A204.1 (cell line): ENCODE data around the gene GDF7.

ENCODE experiments used
- FAIRE-seq: peaks from 2 replicates; lab custom pipeline; 2012; peaks lifted over from hg19 to GRCh38; lab: Jason Lieb, UNC

Gene GDF7

GRCh38 chr2:20662308-20662937 is 4.5 kb upstream of the GDF7 start:
- no peak for FAIRE-seq

- no peak for FAIRE-seq
Measured at GRCh38 chr2:20663196-20664070, 3.5 kb upstream of the GDF7 start.

DNA sequence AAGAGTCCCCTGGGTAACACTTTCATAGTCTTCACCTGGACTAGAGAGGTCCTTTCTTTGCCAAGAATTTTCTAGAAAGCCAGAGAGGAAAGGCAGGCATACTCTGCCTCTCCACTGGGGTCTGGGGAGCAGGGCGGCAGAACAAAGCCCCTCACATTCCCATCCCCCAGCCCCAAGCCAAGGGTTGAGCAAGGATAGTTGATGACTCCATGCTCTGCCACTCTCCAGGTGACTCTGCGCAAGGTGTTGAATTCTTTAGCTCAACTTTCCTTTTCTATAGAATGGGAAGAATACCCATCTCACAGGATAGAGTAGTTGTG is 2.9 kb upstream of the GDF7 start:
- no peak for FAIRE-seq

- no peak for FAIRE-seq
Measured at GRCh38 chr2:20664431-20665242, 2.3 kb upstream of the GDF7 start.

DNA sequence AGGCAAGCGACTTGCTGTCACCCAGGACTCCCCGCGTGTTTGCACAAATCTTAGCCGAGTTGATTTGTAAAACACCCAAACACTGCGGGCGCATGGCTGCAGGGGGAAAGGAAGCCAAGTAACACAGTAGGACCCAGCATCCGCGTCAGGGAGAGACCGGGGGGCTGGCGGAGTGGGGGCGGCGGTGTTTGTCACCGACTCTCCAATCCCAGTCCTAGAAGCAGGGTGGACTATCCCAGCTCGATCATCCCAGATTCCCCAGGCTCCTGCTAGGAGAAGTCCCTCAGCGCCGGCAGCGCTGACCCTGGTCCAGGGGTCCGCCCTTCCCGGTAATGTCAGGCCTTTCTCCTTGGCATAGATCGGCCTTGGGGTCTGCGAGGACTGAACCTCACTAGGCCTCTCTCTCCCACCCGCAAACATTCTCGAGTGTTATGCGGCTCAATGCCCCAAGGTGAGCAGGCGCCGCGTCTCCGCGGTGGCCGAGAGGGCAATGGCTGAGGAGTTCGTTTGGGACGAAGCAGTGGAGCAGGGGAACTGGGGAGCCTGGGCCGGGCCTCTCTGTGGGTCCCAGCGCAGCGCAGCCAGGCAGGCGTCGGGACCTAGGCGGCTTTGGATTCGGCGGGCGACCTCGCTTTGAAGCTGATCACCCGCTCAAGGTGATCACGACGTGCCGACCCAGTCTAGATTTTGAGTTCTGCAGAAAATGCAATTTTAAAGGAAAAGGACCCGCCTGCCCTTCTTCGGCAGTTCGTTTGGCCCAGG is 1.5 kb upstream of the GDF7 start:
- no peak for FAIRE-seq

DNA sequence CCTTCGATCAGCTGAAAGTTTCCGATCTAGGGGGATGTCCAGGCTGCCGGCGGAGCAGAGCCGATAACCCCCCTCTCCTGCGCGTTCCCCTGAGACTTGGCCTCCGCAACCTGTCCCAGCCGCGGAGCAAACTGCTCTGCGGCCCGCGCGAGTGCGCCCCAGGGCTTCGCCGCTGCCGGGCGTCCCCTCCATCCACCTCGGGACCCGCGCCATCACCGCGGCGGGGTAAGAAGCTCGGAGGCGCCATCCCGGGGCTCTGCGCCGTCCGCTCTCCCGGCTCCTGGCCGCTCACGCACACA is 990 bp upstream of the GDF7 start:
- no peak for FAIRE-seq

DNA sequence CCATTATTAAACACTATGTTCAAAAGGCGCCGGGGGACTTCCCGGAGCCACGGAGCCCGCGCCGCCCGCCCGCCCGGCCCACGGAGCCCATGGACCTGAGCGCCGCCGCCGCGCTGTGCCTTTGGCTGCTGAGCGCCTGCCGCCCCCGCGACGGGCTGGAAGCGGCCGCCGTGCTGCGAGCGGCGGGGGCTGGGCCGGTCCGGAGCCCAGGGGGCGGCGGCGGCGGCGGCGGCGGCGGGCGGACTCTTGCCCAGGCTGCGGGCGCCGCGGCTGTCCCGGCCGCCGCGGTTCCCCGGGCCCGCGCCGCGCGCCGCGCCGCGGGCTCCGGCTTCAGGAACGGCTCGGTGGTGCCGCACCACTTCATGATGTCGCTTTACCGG is 197 bp downstream of the GDF7 start:
- no peak for FAIRE-seq

DNA sequence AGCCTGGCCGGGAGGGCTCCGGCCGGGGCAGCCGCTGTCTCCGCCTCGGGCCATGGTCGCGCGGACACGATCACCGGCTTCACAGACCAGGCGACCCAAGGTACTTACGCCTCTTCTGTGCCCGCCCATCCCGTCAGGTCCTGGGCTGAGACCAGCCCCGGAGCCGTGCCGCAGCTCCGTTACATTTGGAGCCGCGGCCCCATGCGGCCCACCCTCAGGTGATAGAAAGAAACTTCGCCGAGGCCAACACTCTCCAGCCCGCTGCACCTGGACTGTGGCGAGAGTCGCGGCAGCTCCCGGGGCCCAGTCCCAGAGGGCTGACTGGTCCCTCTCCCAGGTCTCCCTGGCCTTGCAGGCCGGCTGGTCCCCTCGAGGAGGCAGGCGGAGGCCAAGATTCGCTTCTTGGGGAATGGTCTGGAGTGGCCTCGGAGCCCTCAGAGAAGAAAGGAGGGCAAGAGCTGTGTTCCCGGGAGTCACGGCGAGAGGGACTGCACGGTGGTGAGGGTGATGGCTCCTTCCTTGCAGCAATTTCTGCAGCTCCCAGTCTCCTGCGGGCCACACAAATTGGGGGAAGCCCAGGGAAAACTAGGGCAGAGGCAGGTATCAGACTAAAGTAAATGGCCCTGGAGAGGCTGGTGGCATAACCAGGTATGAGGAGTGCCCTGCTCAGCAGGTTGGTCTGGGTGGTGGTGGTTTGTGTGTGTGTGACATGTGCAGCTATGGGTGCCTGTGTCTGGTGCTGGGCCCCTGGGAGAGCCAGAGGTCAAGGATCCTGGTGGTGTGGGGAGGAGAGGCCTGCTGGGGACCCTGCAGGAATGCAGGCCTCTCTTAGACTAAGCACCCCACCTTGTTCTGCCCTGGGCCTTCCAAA is 822 bp downstream of the GDF7 start:
- no peak for FAIRE-seq

GRCh38 chr2:20668451-20668850 is 1.5 kb downstream of the GDF7 start:
- no peak for FAIRE-seq

DNA sequence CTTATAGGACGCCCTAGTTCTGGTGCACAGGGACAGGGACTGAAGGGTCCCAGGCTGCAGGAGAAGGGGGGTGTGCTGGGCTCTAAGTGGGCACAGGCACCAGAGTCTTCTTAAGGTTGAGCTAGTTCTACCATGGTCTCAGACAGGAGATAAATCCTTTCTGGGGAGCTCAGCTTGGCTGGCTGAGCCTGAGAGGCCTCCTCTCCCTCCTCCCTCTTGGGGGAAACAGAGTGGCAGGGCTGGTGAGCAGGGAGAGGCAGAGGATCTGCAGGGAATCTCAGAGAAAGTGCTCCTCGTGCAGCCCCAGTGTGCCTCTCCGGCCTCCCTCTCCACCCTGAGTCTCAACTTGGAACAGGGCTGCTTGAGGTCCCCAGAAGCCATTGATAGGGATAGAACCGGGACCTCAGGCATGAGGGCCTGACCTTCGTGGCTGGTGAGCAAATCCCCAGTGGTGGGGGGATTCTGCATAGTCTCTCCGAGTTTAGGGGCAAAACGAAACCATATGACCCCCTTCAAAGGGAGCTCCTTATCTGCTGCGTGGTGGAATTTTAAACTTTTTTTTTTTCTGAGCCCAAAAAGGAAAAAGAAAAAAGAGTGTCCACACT is 2.0 kb downstream of the GDF7 start:
- no peak for FAIRE-seq

DNA sequence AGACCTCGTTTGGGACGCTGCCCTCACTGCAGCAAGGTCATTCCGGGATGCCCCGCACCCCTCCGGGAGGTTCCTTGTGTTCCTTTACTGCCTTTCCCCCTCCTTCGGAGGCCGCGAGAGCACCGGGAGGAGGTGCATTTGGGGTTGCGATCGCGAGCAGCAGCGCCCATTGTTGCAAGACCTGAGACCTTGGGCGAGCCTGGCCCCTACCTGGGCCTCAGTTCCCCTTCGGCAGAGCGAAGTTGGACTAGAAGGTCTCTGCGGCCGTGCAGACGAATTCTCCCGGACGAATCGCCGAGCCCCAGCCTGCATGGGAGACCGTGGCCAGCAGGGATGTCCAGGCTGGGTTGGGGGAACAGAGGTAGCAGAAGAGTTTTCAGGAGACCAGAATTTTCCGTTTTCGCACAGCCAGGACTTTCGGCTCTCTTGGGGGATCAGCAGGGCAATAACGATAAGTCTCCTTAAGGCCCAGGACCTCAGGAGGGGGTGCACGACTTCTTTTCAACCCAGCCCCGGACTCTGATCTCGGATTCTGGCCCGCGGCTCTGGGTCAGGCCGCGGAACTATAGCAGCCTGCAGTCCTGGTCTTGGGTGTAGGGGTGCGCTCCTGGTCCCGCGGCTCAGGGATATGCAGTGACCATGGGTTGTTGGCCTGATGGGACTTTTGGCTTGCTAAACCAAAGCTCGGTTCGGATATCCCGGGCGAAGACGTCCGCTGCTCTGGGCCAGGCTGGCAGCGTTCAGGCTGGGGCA is 2.8 kb downstream of the GDF7 start:
- FAIRE-seq = no peak

GRCh38 chr2:20670315-20671035 is 3.5 kb downstream of the GDF7 start:
- FAIRE-seq = no peak

- FAIRE-seq = no peak
Measured at GRCh38 chr2:20671036-20671735, 4.2 kb downstream of the GDF7 start.

- no peak for FAIRE-seq
Measured at GRCh38 chr2:20671736-20672080, 4.8 kb downstream of the GDF7 start.

DNA sequence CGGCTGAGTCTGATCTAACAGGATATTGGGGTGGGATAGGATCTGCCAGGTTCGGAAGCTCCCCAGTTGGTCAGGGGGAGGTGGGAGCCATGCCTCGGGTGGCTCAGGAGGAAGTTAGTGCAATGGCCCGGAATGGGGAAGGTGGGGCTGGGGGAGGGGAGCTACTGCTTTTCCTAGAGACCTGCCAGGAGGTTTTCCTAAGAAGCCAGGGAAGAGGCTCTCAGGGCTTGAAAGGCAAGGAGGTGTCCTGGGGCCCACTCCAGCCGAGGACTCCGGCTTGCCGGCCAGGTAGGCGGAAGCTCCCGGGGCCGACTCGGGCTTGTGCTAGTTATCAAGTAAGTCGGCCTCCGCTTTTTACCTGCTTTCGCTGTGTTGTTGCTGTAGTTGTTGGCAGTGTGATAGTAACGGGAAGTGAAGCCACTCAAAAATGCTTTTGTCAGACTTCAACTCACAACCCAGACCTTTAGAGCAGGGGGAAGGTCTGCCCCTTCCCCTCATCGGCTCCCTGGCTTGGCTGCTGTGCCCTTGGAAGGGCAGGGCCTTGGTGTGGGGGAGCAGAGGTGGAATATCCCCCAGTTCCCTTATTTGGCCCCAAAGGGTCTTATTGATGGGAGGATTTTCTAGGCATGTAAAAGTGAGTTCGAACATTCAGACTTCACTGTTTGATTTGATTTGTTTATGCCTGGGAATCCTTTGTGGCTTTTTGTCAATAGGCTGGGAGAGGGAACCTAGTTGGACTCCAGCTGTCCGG is 5.4 kb downstream of the GDF7 start:
- FAIRE-seq = no peak

DNA sequence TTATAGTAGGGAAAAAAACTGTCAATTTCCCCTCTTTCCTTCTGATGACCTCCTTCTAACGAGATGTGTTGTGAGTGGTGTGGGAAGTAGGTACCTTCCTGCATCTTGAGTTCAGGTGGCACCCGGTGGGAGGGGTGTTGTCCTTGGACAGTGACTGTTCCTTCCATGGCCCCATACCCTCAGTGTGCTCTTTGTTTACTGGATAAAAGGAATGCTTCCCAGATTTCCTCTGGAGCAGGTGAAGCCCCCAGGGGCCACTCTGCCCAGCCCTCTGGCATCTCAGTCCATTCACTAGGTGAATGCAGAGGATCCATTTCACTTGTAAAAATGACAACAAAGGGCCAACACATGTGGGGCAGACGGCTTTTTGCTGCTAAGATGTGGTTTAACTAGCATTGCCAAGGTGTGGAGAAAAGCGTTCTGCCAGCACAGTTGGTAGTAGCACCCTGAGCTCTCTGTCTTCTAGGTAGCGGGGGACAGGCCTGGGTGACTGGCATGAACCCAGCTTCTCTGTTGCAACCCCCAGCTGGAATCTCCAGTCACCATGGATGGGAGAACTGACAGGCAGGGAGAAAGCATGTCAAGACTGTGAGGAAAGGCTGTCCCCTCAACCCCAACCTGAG is 6.9 kb downstream of the GDF7 start:
- no peak for FAIRE-seq

GRCh38 chr2:20674309-20674965 is 7.5 kb downstream of the GDF7 start:
- no peak for FAIRE-seq
